SKM-1 treated with dmso at 0.1 percent for 144 hours (cell line): ENCODE results near the gene MAP2.

Experiments
- DNase-seq: peaks from one replicate; lab custom pipeline; 2025; ENCODE audit not compliant: unreplicated experiment; lab: John Stamatoyannopoulos, UW

The MAP2 gene

DNA sequence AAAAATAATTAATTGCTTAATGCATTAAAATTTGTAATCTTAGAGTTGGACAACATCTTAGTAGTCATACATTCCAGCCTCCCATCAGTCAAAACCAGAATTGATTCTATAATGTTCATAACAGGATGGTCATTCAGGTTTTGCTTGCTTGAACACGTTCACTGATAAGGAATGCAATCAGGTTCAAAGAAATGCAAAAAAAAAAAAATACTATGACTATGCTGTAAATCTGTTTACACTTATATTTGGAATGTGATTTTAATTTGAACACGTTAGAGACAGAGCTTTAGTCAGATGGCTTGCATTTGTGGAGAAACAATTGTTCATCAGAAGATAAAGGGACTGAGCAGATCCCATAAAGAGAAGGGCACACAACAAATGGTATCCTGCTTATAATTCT, 216.5 kb downstream of the MAP2 start:
- no peak for DNase-seq

- no peak for DNase-seq
Observed at GRCh38 chr2:209642146-209642820, 218.4 kb downstream of the MAP2 start.

DNA sequence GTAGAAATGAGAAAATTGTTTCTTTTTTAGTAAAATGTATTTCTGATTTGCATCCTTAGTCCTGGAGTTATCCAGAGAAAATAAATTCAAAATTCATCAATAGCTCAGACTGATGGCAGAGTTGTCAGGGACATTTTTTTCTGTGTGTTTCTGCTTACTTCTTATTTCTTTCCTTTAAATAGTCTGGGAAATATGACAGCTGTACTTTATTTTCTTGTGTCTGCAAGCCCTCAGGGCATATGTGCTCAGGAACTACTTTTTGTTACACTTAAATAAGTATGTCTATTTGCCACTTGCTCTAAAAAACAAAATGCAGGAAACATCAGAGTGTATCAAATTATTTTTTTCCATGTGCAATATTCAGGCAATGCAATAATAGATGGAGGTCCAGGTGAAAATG, 221.0 kb downstream of the MAP2 start:
- no peak for DNase-seq

- DNase-seq = no peak
Observed at GRCh38 chr2:209648714-209649113, 224.9 kb downstream of the MAP2 start.

GRCh38 chr2:209653134-209653533, 229.3 kb downstream of the MAP2 start:
- no peak for DNase-seq

DNA sequence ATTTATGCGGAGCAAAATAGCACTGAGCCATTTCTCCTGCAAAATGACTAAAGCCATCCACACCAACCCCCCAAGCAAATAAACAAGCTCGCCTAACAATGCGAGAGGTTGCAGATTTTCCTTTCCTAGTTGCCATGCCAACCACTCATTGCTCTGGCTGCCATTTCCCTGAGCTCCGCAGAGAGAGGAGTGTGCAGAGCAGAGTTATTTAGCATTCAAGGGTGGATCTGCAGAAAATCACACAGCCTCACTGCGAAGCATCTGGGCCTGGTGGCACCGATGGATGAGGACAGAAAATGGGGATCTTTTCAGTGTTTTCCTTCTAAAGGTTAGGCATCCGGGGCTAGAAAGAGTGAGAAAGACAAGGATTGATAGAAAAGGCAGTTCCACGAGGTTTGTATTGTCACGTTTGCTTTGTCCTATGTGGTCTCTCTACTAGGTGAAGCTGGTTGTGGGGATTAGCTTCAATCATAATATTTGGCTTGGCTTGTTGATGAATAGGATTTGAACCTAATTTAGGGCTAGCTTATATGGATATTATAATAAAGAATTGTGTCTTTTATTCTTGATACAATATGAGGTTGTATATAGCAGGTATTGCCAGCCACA, 237.5 kb downstream of the MAP2 start:
- no peak for DNase-seq

GRCh38 chr2:209662021-209662420, 238.2 kb downstream of the MAP2 start:
- no peak for DNase-seq

- DNase-seq = no peak
Observed at GRCh38 chr2:209663139-209663538, 239.3 kb downstream of the MAP2 start.

DNA sequence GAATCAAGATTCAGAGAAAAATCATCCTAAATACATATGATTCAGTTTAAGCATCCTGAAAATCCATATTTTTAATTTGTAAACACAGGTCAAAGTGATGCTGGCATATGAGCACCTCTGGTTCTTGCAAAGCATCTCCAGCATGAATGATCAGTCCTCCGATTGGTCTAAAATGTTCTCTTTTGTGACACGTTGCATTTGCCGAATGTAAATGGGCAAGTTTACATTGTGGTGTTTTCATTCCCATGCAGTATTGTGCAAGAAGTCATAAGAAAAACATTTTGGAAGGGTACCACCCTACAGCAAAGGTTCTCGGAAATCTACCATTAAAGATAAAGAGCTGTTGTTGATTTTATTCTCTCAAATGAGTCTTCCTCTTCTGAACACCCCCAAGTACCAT, 239.8 kb downstream of the MAP2 start:
- DNase-seq = no peak

DNA sequence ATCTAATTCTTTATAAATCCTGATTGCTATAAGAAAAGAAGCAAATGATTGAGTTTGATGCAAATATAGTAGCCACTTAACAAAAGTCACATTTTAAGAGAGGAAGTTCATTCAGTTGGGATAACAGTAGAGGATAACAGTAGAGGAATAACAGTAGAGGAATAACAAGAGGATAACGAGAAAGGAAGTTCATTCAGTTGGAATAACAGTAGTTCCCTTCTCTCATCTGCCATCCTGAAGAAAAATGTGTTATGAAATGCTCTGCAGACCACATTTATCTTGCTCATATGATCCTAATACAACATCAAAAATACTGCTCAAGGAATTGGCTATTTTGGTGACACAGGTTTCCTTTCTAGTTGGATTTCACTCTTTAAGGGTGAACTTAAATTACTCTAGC, 242.4 kb downstream of the MAP2 start:
- DNase-seq = no peak

DNA sequence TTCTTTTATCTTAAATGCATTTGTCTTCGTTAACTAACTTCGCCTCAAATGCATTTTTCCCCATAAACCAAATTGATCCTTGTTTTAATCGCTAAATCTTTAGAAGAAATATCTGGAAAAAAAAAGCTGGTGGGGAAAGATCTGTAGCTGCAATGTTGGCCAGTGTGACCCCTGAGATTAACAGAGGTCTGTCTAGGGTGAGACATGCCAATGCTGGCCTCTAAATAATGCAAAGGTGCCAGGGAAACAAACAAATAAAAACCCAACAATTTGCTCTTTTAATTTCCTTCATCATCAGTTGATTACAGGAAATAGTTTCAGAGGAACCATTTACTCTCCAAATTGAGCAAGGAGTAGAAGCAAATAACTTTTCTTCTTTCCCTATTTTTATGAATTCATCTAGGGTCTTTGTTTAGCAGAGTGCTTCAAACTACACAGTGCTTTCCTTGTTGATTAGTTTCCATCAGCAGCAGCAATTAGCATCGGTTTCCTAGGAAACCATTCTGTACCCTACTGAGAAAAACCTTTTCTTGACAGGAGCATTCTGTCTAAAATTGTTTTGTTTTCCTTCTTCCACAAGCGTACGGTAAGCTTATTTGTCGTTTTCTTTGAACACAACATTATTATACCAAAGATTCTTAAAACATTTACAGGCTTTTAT, 247.3 kb downstream of the MAP2 start:
- DNase-seq = no peak

DNA sequence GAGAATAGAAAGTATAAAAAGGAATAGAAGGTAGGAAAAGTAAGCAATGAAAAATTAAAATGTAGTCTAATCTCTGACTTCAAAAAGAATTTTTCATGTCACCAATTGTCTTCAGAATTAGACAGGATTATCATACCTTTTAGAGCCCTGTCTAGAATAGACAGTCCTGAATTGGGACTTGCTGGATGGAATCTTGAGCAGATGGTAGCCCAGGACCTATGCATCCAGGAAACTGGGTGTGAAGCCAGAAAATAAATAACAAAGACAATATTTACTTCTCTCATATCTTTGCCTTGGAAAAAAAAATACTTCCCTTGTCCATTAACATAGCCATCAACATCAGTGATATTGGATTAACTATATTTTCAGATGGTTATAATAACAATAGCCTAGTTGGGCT, 250.0 kb downstream of the MAP2 start:
- no peak for DNase-seq

- DNase-seq = no peak
Observed at GRCh38 chr2:209680596-209680995, 256.7 kb downstream of the MAP2 start.

DNA sequence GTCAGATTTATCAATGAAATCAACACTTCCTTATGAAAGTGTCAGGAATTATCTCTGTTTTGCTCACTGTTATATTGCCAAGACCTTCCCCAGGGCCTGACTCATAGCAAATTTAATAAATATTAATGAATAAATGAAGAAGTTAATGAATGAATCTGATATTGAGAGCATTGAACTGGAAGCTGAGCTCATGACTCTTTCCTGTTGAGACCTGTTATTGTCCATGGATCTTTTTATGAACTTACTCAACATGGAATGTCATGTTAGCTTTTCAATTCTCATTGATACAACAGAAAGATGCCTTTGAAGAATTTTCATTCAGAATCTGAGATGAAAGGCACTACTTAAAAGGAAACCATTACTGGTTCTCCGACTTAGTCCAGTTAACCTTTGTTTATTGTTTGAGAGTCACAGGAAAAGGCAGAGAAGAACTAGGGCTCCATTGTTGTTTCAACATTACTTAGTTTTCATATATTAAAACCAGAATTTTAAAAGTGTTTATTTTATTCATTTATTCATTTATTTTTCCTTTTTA, 257.4 kb downstream of the MAP2 start:
- no peak for DNase-seq

GRCh38 chr2:209682646-209683045, 258.8 kb downstream of the MAP2 start:
- no peak for DNase-seq

DNA sequence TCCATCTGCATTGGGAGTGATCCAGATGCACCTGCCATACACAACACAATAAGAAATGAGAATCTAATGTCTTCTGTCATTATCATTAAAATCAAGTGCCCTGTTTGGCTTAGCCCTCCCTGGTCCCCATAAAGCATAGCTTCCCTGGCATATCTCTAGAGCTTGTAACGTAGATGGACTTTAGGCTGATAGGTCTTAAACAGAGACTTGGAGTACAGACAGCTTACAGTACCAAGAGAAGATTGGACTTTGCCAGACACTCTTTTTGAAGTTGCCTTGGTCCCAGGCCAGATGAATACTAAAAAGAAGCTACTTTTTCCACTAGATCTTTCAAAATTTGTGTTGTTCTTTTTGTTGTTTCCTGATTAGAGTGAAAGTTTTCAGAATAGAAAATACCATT, 261.5 kb downstream of the MAP2 start:
- DNase-seq = no peak

DNA sequence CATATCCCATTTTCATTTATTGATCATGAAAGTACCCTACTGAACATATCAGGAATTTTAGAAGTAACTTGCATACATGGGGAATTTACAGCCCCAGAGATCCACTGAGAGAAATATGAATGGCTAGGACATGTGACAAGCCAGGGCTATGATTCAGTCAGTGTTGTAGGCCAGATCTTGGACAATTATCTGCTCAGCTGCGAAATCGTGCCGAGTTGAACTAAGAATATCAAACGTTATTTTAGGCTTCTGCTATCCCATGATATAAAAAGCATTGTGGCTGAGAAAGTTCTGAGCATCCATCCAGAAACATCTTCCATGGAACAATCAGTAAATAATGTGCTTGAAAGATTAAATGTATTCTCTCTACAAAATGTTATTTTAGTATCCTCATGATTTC, 262.1 kb downstream of the MAP2 start:
- no peak for DNase-seq

DNA sequence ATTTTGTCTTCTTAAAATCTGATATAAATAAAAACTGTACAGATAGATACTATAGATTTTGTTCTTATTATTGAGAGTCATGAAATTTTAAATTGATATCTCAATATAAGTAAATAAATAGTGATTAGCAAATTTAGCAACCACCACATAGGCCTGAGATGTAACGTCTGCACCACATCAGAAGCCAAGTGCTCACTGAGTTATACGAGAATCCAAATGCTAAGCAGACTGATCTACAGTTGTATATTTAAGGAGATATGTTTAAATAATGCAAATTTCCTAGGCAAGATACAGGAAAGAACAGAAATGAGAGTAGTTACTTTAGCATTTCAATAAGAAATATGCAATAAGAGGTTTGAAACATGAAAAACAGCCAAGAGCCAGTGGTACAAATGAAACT, 262.6 kb downstream of the MAP2 start:
- no peak for DNase-seq

DNA sequence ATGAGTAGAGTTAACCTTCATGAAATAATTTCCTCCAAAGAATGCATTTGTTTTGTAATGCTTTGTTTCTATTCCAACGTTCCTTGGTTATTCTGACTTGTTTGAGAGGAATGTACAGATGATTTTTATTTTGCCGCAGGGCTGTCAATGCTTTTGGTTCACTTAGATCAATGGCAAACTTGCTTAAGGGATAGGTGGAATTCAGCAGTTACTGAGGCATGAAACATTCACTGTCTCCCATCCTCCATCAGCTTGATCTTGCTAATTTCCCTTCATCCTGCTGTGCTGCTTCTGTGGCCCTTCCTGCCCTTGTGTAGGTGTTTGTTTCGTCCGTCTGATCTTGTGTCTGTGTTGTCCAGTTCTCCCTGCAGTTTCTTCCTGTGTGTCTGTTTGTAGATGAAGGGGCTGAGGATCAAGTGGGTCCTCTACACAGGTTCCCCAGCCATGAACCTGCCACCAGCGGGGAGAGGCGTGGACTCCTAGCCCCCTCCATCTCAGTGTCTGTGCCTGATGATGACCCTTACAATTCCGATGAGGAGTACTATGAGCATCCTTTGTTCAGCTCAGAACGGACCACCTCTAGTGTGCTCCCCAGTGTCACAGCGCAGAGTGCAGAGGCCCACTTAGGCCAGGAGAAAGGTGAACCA, 263.6 kb downstream of the MAP2 start:
- DNase-seq = no peak

DNA sequence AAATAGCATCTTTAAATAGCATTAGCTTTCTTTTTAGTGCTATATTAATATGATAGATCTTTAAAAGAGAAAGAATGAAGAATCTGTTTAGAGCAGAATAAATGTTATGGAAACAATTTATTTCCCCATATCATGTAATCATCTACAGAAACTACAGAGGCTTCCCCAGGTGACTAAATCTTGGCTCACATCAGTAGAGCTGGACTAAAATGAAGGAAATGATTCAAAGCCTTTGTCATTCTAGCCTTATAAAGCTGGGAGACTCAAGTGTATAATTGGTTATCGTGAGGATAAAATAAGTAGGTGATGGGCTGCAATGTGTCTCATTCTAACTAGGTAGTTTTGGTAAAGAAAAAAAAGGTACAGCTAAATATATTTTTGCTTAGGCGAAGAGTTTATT, 264.5 kb downstream of the MAP2 start:
- DNase-seq = no peak

DNA sequence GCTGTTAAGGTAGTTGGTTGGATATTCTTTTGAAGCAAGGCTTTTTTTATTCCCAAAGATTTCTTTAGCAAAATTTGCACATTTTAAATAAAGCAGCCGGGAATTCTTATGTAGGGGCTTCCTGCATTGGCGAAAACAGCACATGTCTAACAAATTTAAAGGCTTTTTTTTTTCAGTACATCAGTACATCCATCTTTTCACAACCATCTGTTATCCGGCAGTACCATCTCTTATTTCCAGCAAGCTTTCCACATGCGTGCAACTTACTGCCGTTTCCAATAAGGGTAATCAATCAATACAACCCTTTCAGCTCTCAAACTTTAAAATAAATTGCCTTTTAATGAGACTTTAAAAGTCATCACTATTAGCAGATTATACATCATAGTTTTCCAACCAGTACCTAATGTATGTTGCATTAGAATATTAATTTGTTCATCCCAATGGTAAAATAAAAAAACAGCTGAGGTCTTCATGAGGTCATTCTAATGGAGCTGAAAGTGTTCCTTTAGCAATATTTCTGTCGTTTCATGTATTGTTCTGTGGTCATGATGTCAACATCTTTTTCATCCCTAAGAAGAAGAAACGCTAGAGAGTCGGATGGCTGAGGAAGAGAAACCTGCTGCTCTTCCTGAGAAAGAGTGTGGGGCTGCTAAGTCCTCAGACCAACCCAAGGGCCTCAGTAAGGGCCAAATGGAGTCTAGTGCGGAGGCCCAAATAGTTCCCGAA, 266.3 kb downstream of the MAP2 start:
- no peak for DNase-seq
